NCI-H446 treated with DMSO at 0.1 percent for 48 hours (cell line): ENCODE results near the gene GSTO2.
A peak's percentile ranks its signal among the peaks of the same experiment; 100 is the strongest.

Source experiments
- DNase-seq: peaks from one replicate; lab custom pipeline; 2025; lab: John Stamatoyannopoulos, UW

Gene GSTO2

DNA sequence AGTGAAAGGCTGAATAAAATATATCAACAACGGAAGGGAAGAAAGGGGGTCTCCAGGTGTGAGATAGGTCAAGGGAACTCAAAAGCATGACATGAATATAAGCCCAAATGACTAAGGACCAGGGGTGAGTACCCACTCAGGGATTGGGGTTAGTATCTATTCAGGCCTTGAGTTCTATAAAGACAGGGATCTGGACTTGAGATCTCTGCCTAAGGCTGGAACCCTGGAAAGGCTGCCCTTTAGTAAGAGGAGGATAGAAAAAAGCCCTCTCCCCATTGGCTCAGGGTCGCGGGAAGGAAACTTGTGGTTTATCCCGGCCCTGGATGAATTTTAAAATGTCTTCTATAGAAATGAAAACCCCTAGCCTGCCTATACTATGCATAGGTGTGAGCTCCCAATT is 71.7 kb downstream of the GSTO2 start:
- no peak for DNase-seq

DNA sequence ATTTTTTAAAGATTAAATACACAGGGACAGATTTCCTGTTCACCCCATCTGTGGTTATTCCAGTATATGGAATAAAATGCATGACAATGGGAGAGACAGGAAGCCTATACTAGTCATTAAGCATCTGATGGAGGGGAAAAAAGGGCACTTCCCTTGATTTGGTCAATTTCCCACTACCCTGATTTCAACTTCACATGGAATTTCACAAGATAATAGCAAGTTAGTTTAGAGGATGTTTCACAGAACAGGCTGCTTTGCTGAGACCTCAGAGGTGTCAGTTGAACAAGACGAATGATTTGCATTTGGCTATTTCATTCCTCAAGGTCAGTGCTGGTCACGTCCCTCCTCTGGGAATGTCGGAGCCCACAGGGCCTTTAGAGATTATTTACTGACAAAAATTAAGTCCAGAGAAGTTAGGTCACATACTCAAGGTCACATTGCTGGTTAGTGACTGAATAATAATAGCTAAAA is 74.0 kb downstream of the GSTO2 start:
- no peak for DNase-seq

DNA sequence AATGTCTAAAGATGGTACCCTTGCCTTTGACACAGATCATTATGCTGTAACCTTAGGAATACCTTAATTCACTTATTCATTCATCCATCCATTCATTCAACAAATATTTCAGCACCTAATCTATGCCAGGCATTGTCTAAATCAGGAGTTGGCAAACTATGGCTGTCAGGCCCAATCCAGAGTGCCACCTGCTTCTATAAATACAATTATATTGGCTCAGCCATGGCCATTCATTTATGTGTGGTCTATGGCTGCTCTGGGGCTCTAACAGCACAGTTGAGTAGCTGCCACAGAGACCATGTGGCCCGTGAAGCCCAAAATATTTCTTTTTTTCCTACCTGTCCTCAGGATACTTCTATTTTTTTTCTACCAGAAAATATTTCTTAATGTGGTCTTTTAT is 75.2 kb downstream of the GSTO2 start:
- no peak for DNase-seq

DNA sequence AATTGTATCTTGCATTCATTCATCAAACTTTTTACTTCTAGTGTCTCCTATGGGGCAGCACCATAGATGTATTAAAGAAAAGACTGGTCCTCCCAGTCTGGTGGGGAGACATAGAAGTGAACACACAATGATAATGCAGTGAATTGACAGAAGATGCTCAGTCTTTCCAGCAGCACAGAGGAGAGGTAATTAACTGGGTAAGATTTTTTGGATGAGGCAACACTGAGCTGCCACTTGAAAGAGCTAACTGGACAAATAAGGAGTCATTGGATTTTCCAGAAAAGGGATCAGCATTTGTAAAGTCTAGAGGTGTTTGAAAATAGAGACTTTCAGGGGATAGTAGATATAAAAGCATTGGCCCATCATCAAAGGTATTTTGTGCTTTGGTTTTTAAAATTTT is 76.5 kb downstream of the GSTO2 start:
- DNase-seq: no peak

DNA sequence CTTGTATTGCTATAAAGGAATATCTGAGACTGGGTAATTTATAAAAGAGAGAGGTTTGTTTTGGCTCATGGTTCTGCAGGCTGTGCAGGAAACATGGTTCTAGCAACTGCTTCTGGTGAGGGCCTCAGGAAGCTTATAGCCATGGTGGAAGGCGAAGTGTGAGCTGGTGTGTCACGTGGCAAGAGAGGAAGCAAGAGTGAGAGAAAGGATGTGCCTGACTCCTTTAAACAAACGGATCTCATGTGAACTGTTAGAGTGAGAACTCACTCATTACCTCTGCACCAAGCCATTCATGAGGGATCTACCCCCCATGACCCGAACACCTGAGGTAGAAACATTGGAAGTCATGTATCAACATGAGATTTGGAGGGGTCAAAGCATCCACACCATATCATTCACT is 77.0 kb downstream of the GSTO2 start:
- DNase-seq: no peak

DNA sequence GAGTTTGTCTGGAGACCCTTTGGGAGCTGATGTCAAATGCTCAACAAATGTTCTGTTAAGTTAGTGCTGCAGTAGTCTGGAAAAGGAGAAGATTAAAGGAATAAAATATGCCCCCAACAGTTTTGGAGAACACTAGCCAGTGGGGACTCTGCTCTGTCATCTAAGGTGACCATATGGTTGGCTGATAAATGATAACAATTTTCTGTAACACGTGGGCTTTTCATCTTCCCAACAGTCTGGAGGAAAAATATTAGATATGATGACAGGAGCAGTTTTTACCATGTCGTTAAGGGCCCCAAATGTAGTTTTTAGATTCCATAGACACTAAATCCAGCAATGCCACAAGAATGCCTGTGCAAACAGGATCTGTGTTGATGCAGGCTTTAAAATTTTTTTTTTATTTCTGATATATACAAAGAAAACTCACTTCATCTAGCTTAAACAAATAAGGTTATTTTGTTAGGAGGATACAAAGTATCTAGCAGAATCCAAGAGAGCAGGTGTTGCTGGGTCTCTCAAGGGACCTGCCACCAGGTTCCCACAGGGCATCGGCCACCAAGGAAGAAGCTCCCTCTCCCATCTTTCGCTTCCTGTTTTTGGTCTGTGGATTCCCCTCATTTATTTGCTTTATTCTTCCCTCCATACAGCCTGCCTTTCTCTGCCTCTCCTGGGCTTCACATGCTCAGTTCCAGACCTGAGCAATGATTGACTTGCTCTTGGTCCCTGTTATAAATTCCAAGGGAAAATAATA is 78.5 kb downstream of the GSTO2 start:
- no peak for DNase-seq

DNA sequence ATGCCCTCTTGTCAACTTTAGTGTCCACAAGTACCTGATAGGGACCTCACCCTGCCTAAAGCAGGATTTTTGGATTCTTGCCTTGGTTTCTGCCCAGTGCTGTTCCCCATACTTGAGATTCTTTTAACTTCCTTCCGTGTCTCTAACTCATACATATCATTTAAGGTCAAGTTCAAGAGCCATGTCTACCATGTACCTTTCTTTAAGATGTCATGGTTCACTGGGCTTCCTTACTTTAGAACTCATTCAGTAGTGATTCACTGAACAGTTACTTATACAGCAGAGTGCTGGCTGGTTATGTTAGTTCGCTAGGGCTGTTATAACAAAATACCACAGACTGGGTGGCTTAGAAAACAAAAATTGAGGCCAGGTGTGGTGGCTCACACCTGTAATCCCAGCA is 79.6 kb downstream of the GSTO2 start:
- DNase-seq: no peak

DNA sequence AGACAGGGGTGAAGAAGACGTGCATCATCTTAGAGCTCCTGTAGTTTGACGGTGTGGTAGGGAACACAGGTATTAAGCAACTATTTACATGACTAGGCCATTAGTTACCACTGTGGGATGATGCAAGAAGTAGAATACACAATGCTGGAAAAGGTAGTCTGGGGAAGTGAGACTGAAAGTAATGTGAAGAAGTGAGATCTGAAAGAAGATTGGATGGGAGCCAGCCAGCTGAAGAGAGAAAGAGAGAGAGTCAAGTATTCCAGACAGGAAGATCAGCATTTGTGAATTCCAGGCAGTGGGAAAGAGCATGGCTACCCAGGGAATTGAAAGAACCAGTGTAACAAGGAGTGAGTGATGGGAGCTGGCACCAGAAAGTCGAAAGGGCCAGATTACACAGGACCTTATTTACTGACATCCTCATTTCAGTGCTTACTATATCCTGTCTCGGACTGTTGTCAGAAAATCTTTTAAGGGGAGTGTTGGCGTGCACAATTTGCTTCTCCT is 80.7 kb downstream of the GSTO2 start:
- no peak for DNase-seq

DNA sequence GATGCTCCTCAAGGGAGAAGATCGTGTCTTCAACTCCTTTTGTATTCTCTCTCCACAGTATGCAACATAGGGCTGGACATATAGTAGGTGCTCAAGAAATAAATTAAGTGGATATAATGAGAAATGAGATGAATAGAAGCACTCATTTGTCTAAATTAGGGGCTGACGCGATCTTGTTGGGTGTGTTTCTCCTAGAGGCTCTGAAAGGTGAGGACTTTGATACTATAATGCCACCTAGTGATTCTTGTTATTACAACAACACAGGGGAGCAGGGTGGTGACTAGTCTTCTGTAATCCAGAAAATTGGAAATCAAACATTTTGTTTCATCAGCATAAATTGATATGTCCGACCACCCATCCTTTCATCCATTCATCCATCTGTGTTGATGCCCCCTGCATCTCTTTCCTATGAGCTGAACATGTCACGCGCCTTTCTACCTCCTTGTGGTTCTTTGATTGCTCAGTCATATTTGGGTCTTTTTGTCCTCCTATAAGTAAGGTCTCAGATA is 81.2 kb downstream of the GSTO2 start:
- peak; percentile 58 for DNase-seq

DNA sequence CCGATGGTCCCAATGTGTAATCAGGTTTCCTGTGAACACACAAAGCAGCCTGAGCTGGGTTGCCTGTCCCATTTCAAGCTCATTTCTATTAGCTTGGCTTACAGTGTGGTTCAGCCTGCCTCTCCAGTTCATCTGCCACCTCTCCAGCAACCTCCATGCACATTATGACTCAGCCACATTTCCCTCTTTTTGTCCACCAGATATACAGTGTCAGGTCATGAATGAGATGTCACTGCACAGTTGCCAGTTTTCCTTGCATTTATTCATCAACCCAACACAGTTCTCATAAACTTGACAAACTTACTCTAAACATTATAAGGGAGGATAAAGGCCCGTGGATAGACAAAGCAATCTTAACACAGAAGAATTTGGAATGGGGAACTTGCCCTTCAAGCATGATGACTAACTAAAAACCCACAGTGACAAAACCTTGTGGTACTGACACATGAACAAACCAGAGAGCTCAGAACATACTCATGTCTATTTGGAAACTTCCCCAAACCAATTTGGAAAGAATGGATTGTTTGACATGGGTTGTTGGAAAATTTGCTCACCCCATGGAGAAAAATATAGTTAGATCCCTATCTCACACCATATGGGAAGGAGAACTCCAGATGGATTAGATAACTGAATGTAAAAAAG is 82.2 kb downstream of the GSTO2 start:
- no peak for DNase-seq

DNA sequence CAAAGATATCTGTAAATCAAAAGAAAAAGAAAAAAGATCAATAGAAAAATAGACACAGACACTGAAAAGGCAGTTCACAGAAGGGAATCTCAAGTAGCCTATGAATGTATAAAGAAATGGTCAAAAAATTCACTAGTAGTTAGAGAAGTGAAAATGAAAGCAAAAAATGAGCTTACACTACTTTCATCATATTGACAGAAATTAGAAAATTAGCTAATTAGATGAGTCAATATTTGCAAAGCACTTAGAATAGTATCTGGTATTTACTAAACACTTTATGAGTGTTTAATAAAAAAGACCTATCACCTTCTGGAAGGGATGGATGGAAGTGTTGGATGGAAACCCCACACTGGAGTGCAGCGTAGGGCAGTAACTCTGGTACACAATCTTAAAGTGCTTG is 82.9 kb downstream of the GSTO2 start:
- DNase-seq: no peak

DNA sequence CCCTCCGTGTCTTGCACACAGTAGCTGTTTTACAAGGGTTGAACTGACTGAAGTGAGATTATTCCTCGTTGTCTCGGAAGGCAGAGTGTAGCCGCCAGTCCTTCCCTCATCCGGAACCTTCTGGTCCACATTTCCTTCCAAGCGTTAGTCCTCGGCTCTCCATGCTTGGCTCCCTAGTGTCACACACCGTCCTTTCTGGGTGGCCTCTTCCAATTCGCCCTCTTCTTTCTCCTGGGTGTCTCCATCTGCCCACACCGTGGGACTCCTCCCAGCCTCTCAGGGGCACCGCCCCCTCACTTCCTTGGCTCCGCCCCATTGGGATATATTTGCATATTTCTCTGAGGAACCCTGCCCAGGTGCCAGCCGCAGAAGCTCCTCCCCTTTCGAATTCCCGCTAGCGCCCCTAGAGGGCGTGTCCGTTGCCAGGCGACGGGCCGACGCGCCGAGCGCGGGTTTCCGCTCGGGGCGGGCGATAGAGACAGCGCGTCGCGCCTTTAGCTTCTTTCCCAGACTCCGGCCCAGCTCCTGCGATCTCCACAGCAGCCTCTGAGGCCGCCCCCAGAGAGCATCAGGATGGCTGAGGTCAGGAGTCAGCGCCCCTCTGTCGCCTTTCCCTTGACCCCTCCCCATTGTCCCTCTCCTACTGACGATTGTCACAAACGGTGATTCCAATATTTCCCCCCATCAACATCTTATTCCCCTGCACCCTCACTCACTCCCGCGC is 84.5 kb downstream of the GSTO2 start, which contains the start of gene CFAP58:
Gene CFAP58 (plus strand): TSS at position 509 of the 724 bp plus-strand sequence. CDS start 65 bp downstream, at position 574.
- DNase-seq: peak; percentile 59
